ENCODE results near the gene DSG2.

The DSG2 gene

GRCh38 chr18:31490387-31490786 is 7.6 kb upstream of the DSG2 start:
- Histone ChIP-seq H2BK12ac (ENCODE audit: low read length) (no peak overlapping the region), H2AFZ (ENCODE audit: low read length) (no peak overlapping the region), H3K36me3 (replicated peaks in 1 of 2; ENCODE audit: control insufficient read depth in 2 of 2, insufficient read depth in 2 of 2, low read length in 2 of 2) (no peaks in the 10 kb centered on the region), H3K27ac (replicated peaks; ENCODE audit: low read length) (no peak overlapping the region), H3K18ac (ENCODE audit: low read length) (no peak overlapping the region), H3K27me3 (ENCODE audit: control insufficient read depth in 3 of 3, insufficient read depth in 3 of 3, low read depth in 1 of 3, low read length in 3 of 3) (peaks cover 0 to 17% (median 0%) of the 10 kb centered on the region in 3 experiments), H3K14ac (ENCODE audit: low read length) (no peak overlapping the region), H3K9me3 (replicated peaks in 1 of 2; ENCODE audit: control insufficient read depth in 2 of 2, insufficient read depth in 1 of 2, low read depth in 1 of 2, low read length in 2 of 2) (no peaks in the 10 kb centered on the region), H3K4me3 (ENCODE audit: low read length in 2 of 2) (no peak overlapping the region), H3K23ac (ENCODE audit: low read depth, low read length, poor library complexity) (no peak overlapping the region), H3K4me1 (ENCODE audit: control insufficient read depth in 2 of 2, insufficient read depth in 1 of 2, low read depth in 1 of 2, low read length in 2 of 2) (no peaks in the 10 kb centered on the region), H3K4me2 (ENCODE audit: insufficient read depth, low read length, poor library complexity, severe bottlenecking) (no peak overlapping the region), H2BK15ac (ENCODE audit: low read length) (no peak overlapping the region), H3K4ac (ENCODE audit: low read length) (no peak overlapping the region), H3K9ac (ENCODE audit: low read depth, low read length, poor library complexity) (no peak overlapping the region), H2AK5ac (ENCODE audit: low read depth, low read length) (no peak overlapping the region), H3K79me1 (ENCODE audit: low read depth, low read length) (no peaks in the 10 kb centered on the region), H2BK5ac (ENCODE audit: low read length) (no peak overlapping the region), H4K91ac (ENCODE audit: low read depth, low read length, poor library complexity) (no peak overlapping the region), H4K8ac (ENCODE audit: low read depth, low read length) (no peak overlapping the region), H2BK120ac (ENCODE audit: low read depth, low read length) (no peak overlapping the region)
- no peak for DNase-seq (ENCODE audit: low spot score)
- no CpG with 5 or more reads among the region's 1 CpG for WGBS, 2 donors (ENCODE audit: extremely low coverage in 2 of 2, insufficient read length in 2 of 2, insufficient replicate concordance in 1 of 2)

- Histone ChIP-seq H4K8ac (ENCODE audit: low read depth, low read length) (no peak overlapping the region), H3K27me3 (ENCODE audit: control insufficient read depth in 3 of 3, insufficient read depth in 3 of 3, low read depth in 1 of 3, low read length in 3 of 3) (peaks cover 0 to 22% (median 0%) of the 10 kb centered on the region in 3 experiments), H3K14ac (ENCODE audit: low read length) (no peak overlapping the region), H3K27ac (replicated peaks; ENCODE audit: low read length) (no peak overlapping the region), H3K4me1 (ENCODE audit: control insufficient read depth in 2 of 2, insufficient read depth in 1 of 2, low read depth in 1 of 2, low read length in 2 of 2) (no peaks in the 10 kb centered on the region), H3K9me3 (replicated peaks in 1 of 2; ENCODE audit: control insufficient read depth in 2 of 2, insufficient read depth in 1 of 2, low read depth in 1 of 2, low read length in 2 of 2) (no peaks in the 10 kb centered on the region), H3K4ac (ENCODE audit: low read length) (no peak overlapping the region), H2AK5ac (ENCODE audit: low read depth, low read length) (no peak overlapping the region), H2BK5ac (ENCODE audit: low read length) (no peak overlapping the region), H4K91ac (ENCODE audit: low read depth, low read length, poor library complexity) (no peak overlapping the region), H3K4me3 (ENCODE audit: low read length in 2 of 2) (no peak overlapping the region), H3K79me1 (ENCODE audit: low read depth, low read length) (no peaks in the 10 kb centered on the region), H3K18ac (ENCODE audit: low read length) (no peak overlapping the region), H2BK15ac (ENCODE audit: low read length) (no peak overlapping the region), H3K23ac (ENCODE audit: low read depth, low read length, poor library complexity) (no peak overlapping the region), H3K36me3 (replicated peaks in 1 of 2; ENCODE audit: control insufficient read depth in 2 of 2, insufficient read depth in 2 of 2, low read length in 2 of 2) (no peaks in the 10 kb centered on the region), H3K9ac (ENCODE audit: low read depth, low read length, poor library complexity) (no peak overlapping the region), H2BK120ac (ENCODE audit: low read depth, low read length) (no peak overlapping the region), H2AFZ (ENCODE audit: low read length) (no peak overlapping the region), H2BK12ac (ENCODE audit: low read length) (no peak overlapping the region), H3K4me2 (ENCODE audit: insufficient read depth, low read length, poor library complexity, severe bottlenecking) (no peak overlapping the region)
- DNase-seq (ENCODE audit: low spot score), result no peak
Observed at GRCh38 chr18:31490833-31491232, 7.1 kb upstream of the DSG2 start.

- H2BK120ac ChIP-seq (ENCODE audit: low read depth, low read length), result no peak overlapping the region
- no peak overlapping the region for H2AK5ac ChIP-seq (ENCODE audit: low read depth, low read length)
- H3K27ac ChIP-seq (replicated peaks; ENCODE audit: low read length), result no peak overlapping the region
- no peak overlapping the region for H3K4me2 ChIP-seq (ENCODE audit: insufficient read depth, low read length, poor library complexity, severe bottlenecking)
- no peak overlapping the region for H3K9ac ChIP-seq (ENCODE audit: low read depth, low read length, poor library complexity)
- H3K27me3 ChIP-seq (ENCODE audit: control insufficient read depth in 3 of 3, insufficient read depth in 3 of 3, low read depth in 1 of 3, low read length in 3 of 3), result peaks cover 0 to 29% (median 0%) of the 10 kb centered on the region in 3 experiments
- no peaks in the 10 kb centered on the region for H3K4me1 ChIP-seq (ENCODE audit: control insufficient read depth in 2 of 2, insufficient read depth in 1 of 2, low read depth in 1 of 2, low read length in 2 of 2)
- H2BK5ac ChIP-seq (ENCODE audit: low read length), result no peak overlapping the region
- H2BK12ac ChIP-seq (ENCODE audit: low read length), result no peak overlapping the region
- H3K79me1 ChIP-seq (ENCODE audit: low read depth, low read length), result no peaks in the 10 kb centered on the region
- no peak overlapping the region for H2AFZ ChIP-seq (ENCODE audit: low read length)
- no peak overlapping the region for H3K4ac ChIP-seq (ENCODE audit: low read length)
- no peak overlapping the region for H4K91ac ChIP-seq (ENCODE audit: low read depth, low read length, poor library complexity)
- H4K8ac ChIP-seq (ENCODE audit: low read depth, low read length), result no peak overlapping the region
- H3K4me3 ChIP-seq (ENCODE audit: low read length in 2 of 2), result no peak overlapping the region
- H3K18ac ChIP-seq (ENCODE audit: low read length), result no peak overlapping the region
- H2BK15ac ChIP-seq (ENCODE audit: low read length), result no peak overlapping the region
- H3K23ac ChIP-seq (ENCODE audit: low read depth, low read length, poor library complexity), result no peak overlapping the region
- no peak for DNase-seq (ENCODE audit: low spot score)
- no peaks in the 10 kb centered on the region for H3K36me3 ChIP-seq (replicated peaks in 1 of 2; ENCODE audit: control insufficient read depth in 2 of 2, insufficient read depth in 2 of 2, low read length in 2 of 2)
- H3K14ac ChIP-seq (ENCODE audit: low read length), result no peak overlapping the region
- H3K9me3 ChIP-seq (replicated peaks in 1 of 2; ENCODE audit: control insufficient read depth in 2 of 2, insufficient read depth in 1 of 2, low read depth in 1 of 2, low read length in 2 of 2), result no peaks in the 10 kb centered on the region
Observed at GRCh38 chr18:31491586-31491985, 6.4 kb upstream of the DSG2 start.

- Histone ChIP-seq H3K79me1 (ENCODE audit: low read depth, low read length) (no peaks in the 10 kb centered on the region), H3K36me3 (replicated peaks in 1 of 2; ENCODE audit: control insufficient read depth in 2 of 2, insufficient read depth in 2 of 2, low read length in 2 of 2) (no peaks in the 10 kb centered on the region), H4K8ac (ENCODE audit: low read depth, low read length) (no peak overlapping the region), H2AFZ (ENCODE audit: low read length) (no peak overlapping the region), H2BK120ac (ENCODE audit: low read depth, low read length) (no peak overlapping the region), H3K27me3 (ENCODE audit: control insufficient read depth in 3 of 3, insufficient read depth in 3 of 3, low read depth in 1 of 3, low read length in 3 of 3) (peaks cover 0 to 40% (median 0%) of the 10 kb centered on the region in 3 experiments), H2BK5ac (ENCODE audit: low read length) (no peak overlapping the region), H3K9ac (ENCODE audit: low read depth, low read length, poor library complexity) (no peak overlapping the region), H3K4me1 (ENCODE audit: control insufficient read depth in 2 of 2, insufficient read depth in 1 of 2, low read depth in 1 of 2, low read length in 2 of 2) (no peaks in the 10 kb centered on the region), H3K18ac (ENCODE audit: low read length) (no peak overlapping the region), H4K91ac (ENCODE audit: low read depth, low read length, poor library complexity) (no peak overlapping the region), H2AK5ac (ENCODE audit: low read depth, low read length) (no peak overlapping the region), H2BK12ac (ENCODE audit: low read length) (no peak overlapping the region), H3K4me3 (ENCODE audit: low read length in 2 of 2) (no peak overlapping the region), H3K9me3 (replicated peaks in 1 of 2; ENCODE audit: control insufficient read depth in 2 of 2, insufficient read depth in 1 of 2, low read depth in 1 of 2, low read length in 2 of 2) (no peaks in the 10 kb centered on the region), H3K4ac (ENCODE audit: low read length) (no peak overlapping the region), H3K4me2 (ENCODE audit: insufficient read depth, low read length, poor library complexity, severe bottlenecking) (no peak overlapping the region), H3K14ac (ENCODE audit: low read length) (no peak overlapping the region), H2BK15ac (ENCODE audit: low read length) (no peak overlapping the region), H3K27ac (replicated peaks; ENCODE audit: low read length) (no peak overlapping the region), H3K23ac (ENCODE audit: low read depth, low read length, poor library complexity) (no peak overlapping the region)
- no peak for DNase-seq (ENCODE audit: low spot score)
- no CpG with 5 or more reads among the region's 9 CpGs for WGBS, 2 donors (ENCODE audit: extremely low coverage in 2 of 2, insufficient read length in 2 of 2, insufficient replicate concordance in 1 of 2)
Observed at GRCh38 chr18:31492671-31493070, 5.3 kb upstream of the DSG2 start.

Data from neuronal stem cell (in vitro differentiated cells).